Astrocyte of the cerebellum (primary cell): ENCODE measurements around the gene RAB11FIP4.

ENCODE experiments used
- DNase-seq: peaks from one replicate; pipeline ENCODE4 v3.0.0-alpha.2; 2011; ENCODE audit warnings: low read depth
- H3K4me3 ChIP-seq: 2 replicates; pipeline ENCODE4 v1.5.1; 2011; ENCODE audit warnings: mild to moderate bottlenecking, low read depth, low read length, moderate library complexity
- in situ Hi-C: cut with HindIII; loops from 2 replicates; pipeline ENCODE4 v1.10.0; 2017; ENCODE audit warnings: low sequenced_read_pairs
- TF ChIP-seq, protein P1 (sequence below): IDR thresholded peaks from 2 replicates; pipeline ENCODE4 v1.5.1; 2012; ENCODE audit warnings: low read length, low read depth, moderate library complexity, mild to moderate bottlenecking; ENCODE audit errors: missing control alignments

Gene RAB11FIP4

DNA sequence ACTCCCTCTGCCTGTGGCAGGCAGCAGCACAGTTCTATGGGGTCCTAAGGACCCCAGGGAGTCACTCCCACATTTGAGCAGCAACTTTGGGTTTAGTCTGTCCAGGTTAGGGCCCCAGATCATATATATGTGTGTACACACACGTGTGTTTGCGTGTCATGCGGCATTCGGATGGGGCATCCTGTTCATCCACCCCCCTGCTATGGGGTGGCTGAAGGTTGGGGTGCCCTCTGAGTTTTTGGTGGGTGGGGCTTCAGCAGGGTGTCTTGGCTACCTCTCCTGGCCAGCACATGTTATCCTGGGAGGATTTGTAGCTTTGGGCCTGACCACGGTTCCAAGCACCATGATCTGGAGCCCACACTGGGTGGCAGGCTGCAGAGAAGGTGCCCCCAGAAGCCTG is 100.7 kb downstream of the RAB11FIP4 start:
- TF ChIP-seq, protein P1, sequence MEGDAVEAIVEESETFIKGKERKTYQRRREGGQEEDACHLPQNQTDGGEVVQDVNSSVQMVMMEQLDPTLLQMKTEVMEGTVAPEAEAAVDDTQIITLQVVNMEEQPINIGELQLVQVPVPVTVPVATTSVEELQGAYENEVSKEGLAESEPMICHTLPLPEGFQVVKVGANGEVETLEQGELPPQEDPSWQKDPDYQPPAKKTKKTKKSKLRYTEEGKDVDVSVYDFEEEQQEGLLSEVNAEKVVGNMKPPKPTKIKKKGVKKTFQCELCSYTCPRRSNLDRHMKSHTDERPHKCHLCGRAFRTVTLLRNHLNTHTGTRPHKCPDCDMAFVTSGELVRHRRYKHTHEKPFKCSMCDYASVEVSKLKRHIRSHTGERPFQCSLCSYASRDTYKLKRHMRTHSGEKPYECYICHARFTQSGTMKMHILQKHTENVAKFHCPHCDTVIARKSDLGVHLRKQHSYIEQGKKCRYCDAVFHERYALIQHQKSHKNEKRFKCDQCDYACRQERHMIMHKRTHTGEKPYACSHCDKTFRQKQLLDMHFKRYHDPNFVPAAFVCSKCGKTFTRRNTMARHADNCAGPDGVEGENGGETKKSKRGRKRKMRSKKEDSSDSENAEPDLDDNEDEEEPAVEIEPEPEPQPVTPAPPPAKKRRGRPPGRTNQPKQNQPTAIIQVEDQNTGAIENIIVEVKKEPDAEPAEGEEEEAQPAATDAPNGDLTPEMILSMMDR, result no peak
- in situ Hi-C loops, result no loop called here
- H3K4me3 ChIP-seq, result no peak overlapping the region
- DNase-seq, result no peak

DNA sequence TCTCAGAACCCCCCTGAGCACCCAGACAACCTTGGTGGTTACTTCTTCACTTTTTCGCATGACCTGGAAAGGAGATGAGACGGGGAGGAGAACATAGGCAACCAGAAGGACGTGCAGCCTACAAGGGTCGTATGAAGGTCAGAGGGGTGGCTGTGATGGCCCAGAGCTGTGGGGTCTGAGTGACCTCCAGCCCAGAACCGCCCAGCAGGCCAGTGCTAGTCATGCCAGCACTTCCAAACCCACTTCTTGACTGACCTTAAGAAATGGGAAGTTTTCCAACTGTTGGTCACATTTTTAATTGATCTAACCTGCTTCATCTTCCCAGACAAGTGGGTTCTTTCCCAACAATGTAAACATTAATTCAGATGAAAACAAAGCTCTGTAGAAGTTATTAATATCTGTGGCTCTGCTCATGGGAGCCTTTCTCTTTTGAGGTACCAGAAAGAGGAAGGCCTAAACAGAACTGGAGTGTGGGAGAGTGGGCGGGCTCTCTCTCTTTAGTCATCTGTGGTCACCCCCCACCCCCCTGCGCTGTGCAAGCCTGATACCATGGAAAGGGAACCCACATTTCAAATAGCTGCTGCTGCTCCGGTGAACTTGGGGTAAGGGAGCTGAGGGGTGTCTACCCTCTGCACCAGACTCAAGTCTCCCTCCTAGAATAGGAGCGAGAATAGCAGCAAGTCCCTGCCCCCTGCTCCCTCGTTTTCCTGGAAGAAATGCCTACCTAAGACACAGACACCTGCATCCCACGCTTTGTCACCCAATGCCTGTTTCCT is 101.6 kb downstream of the RAB11FIP4 start:
- H3K4me3 ChIP-seq, result no peak overlapping the region
- TF ChIP-seq, protein P1, result no peak
- in situ Hi-C loops, result no loop called here
- DNase-seq, result no peak

DNA sequence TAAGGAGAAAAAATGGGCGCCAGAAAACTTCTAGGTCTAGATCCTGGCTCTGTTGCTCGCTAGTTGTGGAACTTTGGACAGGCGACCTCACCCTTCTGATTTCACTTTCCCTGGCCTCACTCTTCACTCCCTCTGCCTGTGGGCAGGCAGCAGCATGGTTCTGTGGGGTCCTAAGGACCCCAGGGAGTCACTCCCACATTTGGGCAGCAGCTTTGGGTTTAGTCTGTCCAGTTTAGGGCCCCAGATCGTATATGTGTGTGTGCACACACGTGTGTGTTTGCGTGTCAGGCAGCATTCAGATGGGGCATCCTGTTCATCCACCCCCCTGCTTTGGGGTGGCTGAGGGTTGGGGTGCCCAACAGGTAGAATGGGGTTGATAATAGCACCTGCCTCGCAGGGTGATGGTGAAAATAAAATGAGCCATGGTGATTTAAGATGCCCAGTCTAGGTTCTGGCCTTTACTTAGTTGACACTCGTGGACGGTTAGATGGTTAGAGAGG is 102.2 kb downstream of the RAB11FIP4 start:
- no peak for DNase-seq
- in situ Hi-C loops, result no loop called here
- no peak overlapping the region for H3K4me3 ChIP-seq
- TF ChIP-seq, protein P1, result no peak

GRCh38 chr17:31494259-31495021 is 103.0 kb downstream of the RAB11FIP4 start:
- TF ChIP-seq, protein P1, result no peak
- no peak for DNase-seq
- in situ Hi-C loops, result no loop called here
- no peak overlapping the region for H3K4me3 ChIP-seq

GRCh38 chr17:31495022-31495885 is 103.8 kb downstream of the RAB11FIP4 start:
- DNase-seq, result no peak
- no peak overlapping the region for H3K4me3 ChIP-seq
- in situ Hi-C loops, result no loop called here
- TF ChIP-seq, protein P1, result no peak

DNA sequence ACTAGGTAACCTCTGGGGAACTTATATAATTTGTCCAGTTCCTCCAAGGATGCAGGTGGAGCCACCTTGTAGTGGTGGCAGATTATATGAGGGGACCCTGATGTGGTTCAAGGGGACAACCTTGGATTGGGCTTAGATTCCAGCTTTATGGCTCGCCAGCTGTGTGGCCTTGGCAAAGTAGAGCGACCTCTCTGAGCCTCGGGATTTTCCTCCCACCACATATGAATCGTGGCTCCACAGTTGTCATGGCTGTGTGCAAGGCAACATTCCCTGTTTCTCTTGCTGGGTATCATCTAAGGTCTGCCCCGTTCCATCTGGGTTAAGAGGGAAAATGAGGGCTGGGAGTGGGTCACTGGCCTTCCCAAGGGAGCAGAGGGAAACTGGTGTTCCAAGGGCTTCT is 104.6 kb downstream of the RAB11FIP4 start:
- TF ChIP-seq, protein P1, result no peak
- no peak overlapping the region for H3K4me3 ChIP-seq
- in situ Hi-C loops, result no loop called here

More for the DNA sequence above, 104.6 kb downstream of the RAB11FIP4 start:
- DNase-seq, result no peak
